GM12878 (cell line): ENCODE results near the gene TEC. TPM values are rescaled to one million over a fixed set of nuclear protein-coding genes. Genes with fewer than 3 reads are reported as not detected.

Source experiments
- ATAC-seq: fragments of 200-7000 bp; cut with Tn5 transposase; 3 replicates; pipeline ENCODE4 v1.9.1; 2020; ENCODE audit warnings: mild to moderate bottlenecking, moderate library complexity
- BruUV-seq: library from RNA; stranded (reverse); fragments of 400-500 nt; replicated peaks from 2 replicates; lab custom pipeline; 2021; lab: Mats Ljungman, UMichigan
- CTCF ChIA-PET: fragments of 300-600 bp; sonication (Branson Sonifier 250); formaldehyde crosslinking; extraction: SDS; loops from one replicate; lab custom pipeline; 2021; ENCODE audit warnings: inconsistent platforms; lab: Yijun Ruan, JAX
- POLR2A ChIA-PET: fragments of 350-600 bp; formaldehyde crosslinking; extraction: SDS; loops from one replicate; lab custom pipeline; 2021; ENCODE audit warnings: inconsistent platforms; lab: Charles Lee
- RAD21 ChIA-PET: fragments of 300-600 bp; sonication (Branson Sonifier 250); formaldehyde crosslinking; loops from one replicate; lab custom pipeline; 2023; ENCODE audit warnings: antibody characterized with exemption; ENCODE audit not compliant: unreplicated experiment; lab: Charles Lee
- SMC1A ChIA-PET: fragments of 300-600 bp; sonication (Branson Sonifier 250); formaldehyde crosslinking; loops from one replicate; lab custom pipeline; 2023; ENCODE audit not compliant: unreplicated experiment, uncharacterized antibody; lab: Charles Lee
- DNase-seq: peaks from one replicate; pipeline ENCODE4 v3.0.0-alpha.2; 2011; ENCODE audit warnings: low read depth, low spot score
- FAIRE-seq: peaks from 3 replicates; lab custom pipeline; 2011; peaks lifted over from hg19 to GRCh38; lab: Jason Lieb, UNC
- H2AFZ ChIP-seq: 2 replicates; pipeline ENCODE4 v1.6.0; 2011; ENCODE audit warnings: low read depth, low read length, control low read depth; ENCODE audit not compliant: control insufficient read depth
- H3K27ac ChIP-seq: 2 replicates; pipeline ENCODE4 v1.5.1; 2011; ENCODE audit warnings: control low read depth; ENCODE audit not compliant: control insufficient read depth, insufficient read depth
- H3K27me3 ChIP-seq, 2 experiments: replicated peaks in 1 of 2; 2 replicates each; pipeline versions ENCODE4 v1.6.0 to v1.6.1; 2011; ENCODE audit warnings: low read length in 1 of 2; ENCODE audit not compliant: control insufficient read depth in 2 of 2, insufficient read depth in 2 of 2
- H3K36me3 ChIP-seq, 2 experiments: 2 replicates each; pipeline ENCODE4 v1.5.1; 2011; ENCODE audit warnings: low read length in 1 of 2; ENCODE audit not compliant: control insufficient read depth in 2 of 2, insufficient read depth in 2 of 2
- H3K4me1 ChIP-seq: 2 replicates; pipeline ENCODE4 v1.6.1; 2011; ENCODE audit warnings: mild to moderate bottlenecking, low read length, moderate library complexity, mixed read lengths; ENCODE audit not compliant: control insufficient read depth, insufficient read depth
- H3K4me2 ChIP-seq: 2 replicates; pipeline ENCODE4 v1.6.0; 2011; ENCODE audit warnings: control low read depth; ENCODE audit not compliant: control insufficient read depth, insufficient read depth
- H3K4me3 ChIP-seq: fragments of 200-600 bp; sonication (generic); 2 replicates; pipeline ENCODE4 v1.5.1; 2016
- H3K79me2 ChIP-seq: 2 replicates; pipeline ENCODE4 v1.6.0; 2011; ENCODE audit warnings: low read length; ENCODE audit not compliant: control insufficient read depth, insufficient read depth
- H3K9ac ChIP-seq: 2 replicates; pipeline ENCODE4 v1.8.0; 2011; ENCODE audit warnings: low read length, control low read depth, mixed read lengths; ENCODE audit not compliant: control insufficient read depth, insufficient read depth
- H3K9me3 ChIP-seq: replicated peaks from 3 replicates; pipeline ENCODE4 v1.5.1; 2011; ENCODE audit warnings: mild to moderate bottlenecking, low read length; ENCODE audit not compliant: control insufficient read depth, insufficient read depth
- H4K20me1 ChIP-seq: 2 replicates; pipeline ENCODE4 v1.6.0; 2011; ENCODE audit not compliant: control insufficient read depth, insufficient read depth
- BACH1 ChIP-seq: fragments of 450-650 bp; IDR thresholded peaks from 2 replicates; pipeline ENCODE4 v1.6.1; 2017; ENCODE audit warnings: mild to moderate bottlenecking, borderline replicate concordance
- BCL11A ChIP-seq: IDR thresholded peaks from 2 replicates; pipeline ENCODE4 v1.6.1; 2011; ENCODE audit warnings: low read depth, low read length
- CREB1 ChIP-seq: IDR thresholded peaks from 2 replicates; pipeline ENCODE4 v1.6.1; 2012; ENCODE audit warnings: low read depth, mild to moderate bottlenecking, inconsistent platforms
- EGR1 ChIP-seq, 2 experiments: IDR thresholded peaks; 1 replicate in 1 of 2; 2 replicates in 1 of 2; pipeline ENCODE4 v1.6.1; 2011 to 2012; ENCODE audit warnings: low read depth in 2 of 2, low read length in 2 of 2, borderline replicate concordance in 1 of 2, mild to moderate bottlenecking in 1 of 2, moderate library complexity in 1 of 2
- ESRRA ChIP-seq: IDR thresholded peaks from 2 replicates; pipeline ENCODE4 v1.6.1; 2012; ENCODE audit warnings: mild to moderate bottlenecking, low read length, improper control_type of control experiment
- ETV6 ChIP-seq, 2 experiments: fragments of 450-650 bp in 1 of 2; IDR thresholded peaks in 1 of 2; conservative IDR thresholded peaks in 1 of 2; 2 replicates each; pipeline ENCODE4 v1.6.1; 2014; ENCODE audit warnings: antibody characterized with exemption in 1 of 2, borderline replicate concordance in 1 of 2, low read depth in 1 of 2, mild to moderate bottlenecking in 1 of 2, moderate library complexity in 1 of 2
- EZH2 ChIP-seq: IDR thresholded peaks from 2 replicates; pipeline ENCODE4 v1.6.1; 2012; ENCODE audit warnings: low read depth, mild to moderate bottlenecking, control low read depth, inconsistent platforms, low read length, borderline replicate concordance; ENCODE audit not compliant: control insufficient read depth
- GATAD2B ChIP-seq: fragments of 450-650 bp; conservative IDR thresholded peaks from 2 replicates; pipeline ENCODE4 v1.6.1; 2017; ENCODE audit warnings: low read depth, mild to moderate bottlenecking, moderate library complexity
- IRF4 ChIP-seq: IDR thresholded peaks from 2 replicates; pipeline ENCODE4 v1.6.1; 2011; ENCODE audit warnings: low read depth, low read length
- JUND ChIP-seq: IDR thresholded peaks from 2 replicates; pipeline ENCODE4 v1.6.1; 2012; ENCODE audit warnings: low read depth, mild to moderate bottlenecking, low read length, improper control_type of control experiment, moderate library complexity
- KDM1A ChIP-seq: fragments of 200-600 bp; sonication (generic); IDR thresholded peaks from 2 replicates; pipeline ENCODE4 v1.6.1; 2016; ENCODE audit warnings: borderline replicate concordance
- KLF5 ChIP-seq: fragments of 450-650 bp; IDR thresholded peaks from 2 replicates; pipeline ENCODE4 v1.6.1; 2014; ENCODE audit warnings: mild to moderate bottlenecking; ENCODE audit not compliant: partially characterized antibody
- MAX ChIP-seq: IDR thresholded peaks from 2 replicates; pipeline ENCODE4 v1.6.1; 2012; ENCODE audit warnings: low read depth, low read length, improper control_type of control experiment
- NBN ChIP-seq: fragments of 450-650 bp; IDR thresholded peaks from 2 replicates; pipeline ENCODE4 v1.6.1; 2016
- NFIC ChIP-seq: IDR thresholded peaks from 2 replicates; pipeline ENCODE4 v1.6.1; 2012; ENCODE audit warnings: low read depth, mild to moderate bottlenecking, inconsistent platforms, low read length, moderate library complexity
- NFYB ChIP-seq: IDR thresholded peaks from 2 replicates; pipeline ENCODE4 v1.6.1; 2011; ENCODE audit warnings: low read depth, mild to moderate bottlenecking, low read length, improper control_type of control experiment, moderate library complexity; ENCODE audit not compliant: insufficient read depth
- NR2C2 ChIP-seq: IDR thresholded peaks from 2 replicates; pipeline ENCODE4 v1.6.1; 2011; ENCODE audit warnings: borderline replicate concordance, low read depth; ENCODE audit not compliant: control insufficient read depth, insufficient read length
- RB1 ChIP-seq: fragments of 450-650 bp; formaldehyde crosslinking; IDR thresholded peaks from 2 replicates; pipeline ENCODE4 v1.6.1; 2017; ENCODE audit warnings: mild to moderate bottlenecking, borderline replicate concordance
- RUNX3 ChIP-seq: IDR thresholded peaks from 2 replicates; pipeline ENCODE4 v1.6.1; 2012; ENCODE audit warnings: low read length, inconsistent platforms
- SIX5 ChIP-seq: IDR thresholded peaks from 2 replicates; pipeline ENCODE4 v1.6.1; 2011; ENCODE audit warnings: mild to moderate bottlenecking, low read depth, low read length, moderate library complexity; ENCODE audit not compliant: severe bottlenecking
- SMARCA5 ChIP-seq: fragments of 450-650 bp; IDR thresholded peaks from 2 replicates; pipeline ENCODE4 v1.6.1; 2017; ENCODE audit warnings: mild to moderate bottlenecking
- WRNIP1 ChIP-seq: IDR thresholded peaks from 2 replicates; pipeline ENCODE4 v1.6.1; 2011; ENCODE audit warnings: low read depth, low read length, improper control_type of control experiment, borderline replicate concordance
- YY1 ChIP-seq: IDR thresholded peaks from 2 replicates; pipeline ENCODE4 v1.6.1; 2011; ENCODE audit warnings: low read depth, mild to moderate bottlenecking, low read length
- WGBS: methylation state at CpG from one replicate; pipeline ENCODE4 v1.1.6; 2016; ENCODE audit warnings: low lambda C conversion rate; ENCODE audit not compliant: insufficient replicate concordance, insufficient coverage; ENCODE audit errors: missing lambda C conversion rate; 5-methylcytosine and 5-hydroxymethylcytosine counted together
- in situ Hi-C: fragments of 300-500 bp; cut with MboI; formaldehyde crosslinking; loops from 9 replicates; pipeline ENCODE4 v1.14.3; 2018; ENCODE audit warnings: mixed read lengths
- intact Hi-C: fragments of 100-400 bp; cut with micrococcal nuclease; formaldehyde crosslinking; loops from one replicate; pipeline ENCODE4 v1.14.2; 2022; ENCODE audit not compliant: unreplicated experiment
- polyA plus RNA-seq, 11 experiments: library from polyadenylated mRNA; depleted of rRNA in 4 of 11; unstranded in 6 of 11; stranded (reverse) in 5 of 11; fragments of >200 nt; fragmentation: Nextera tagmentation in 4 of 11; fragmentation: Illumina TruSeq in 1 of 11; extraction: Ambion mirVana in 4 of 11; extraction: Trizol in 1 of 11; gene quantifications; 1 replicate in 1 of 11; 2 replicates in 10 of 11; pipeline versions ENCODE4 v1.2.1 to v1.2.3, GENCODE V29; 2011 to 2016; ENCODE audit warnings: inconsistent platforms in 2 of 11, missing spikeins in 2 of 11, low read depth in 1 of 11
- total RNA-seq, 4 experiments: library from RNA; depleted of rRNA in 3 of 4; stranded (reverse); fragments of >200 nt in 3 of 4; fragmentation: Illumina TruSeq in 1 of 4; extraction: Trizol in 1 of 4; gene quantifications; 2 replicates each; pipeline versions ENCODE4 v1.2.1 to v1.2.3, GENCODE V29; 2013 to 2021

The TEC gene
- total and polyA plus RNA-seq, 10 of the 15 experiments (the other 5 are each of a cell fraction or from before 2014, with no cell fraction given), result 7.4 to 27.2 (median 17.1) TPM

- Histone ChIP-seq H3K9me3 (peaks cover 8% of the 10 kb centered on the region; the same call in 2 of the 3 replicates), H2AFZ (no peak overlapping the region), H3K4me3 (no peak overlapping the region), H3K79me2 (peaks cover 31% of the 10 kb centered on the region), H3K9ac (no peak overlapping the region), H3K27ac (peak overlapping the region; percentile 59), H3K4me1 (peaks cover 36% of the 10 kb centered on the region), H3K4me2 (peak overlapping the region; percentile 52), H4K20me1 (no peaks in the 10 kb centered on the region), H3K27me3 (no peaks in the 10 kb centered on the region), H3K36me3 (peaks cover 5 to 29% of the 10 kb centered on the region in 2 experiments; a peak in 3 of 4 replicates)
- ChIA-PET SMC1A (interaction anchor here (0.8 to 4.7 kb wide), 23 partner anchors 8 to 173 kb away, joined by 3 to 36 read pairs (median 6); no protein-coding TSS in a partner anchor), CTCF (interaction anchor here (0.6 to 4.8 kb wide), 14 partner anchors 11 to 405 kb away, joined by 3 to 37 read pairs (median 4); no protein-coding TSS in a partner anchor), POLR2A (interaction anchor here (0.5 to 1.9 kb wide), 7 partner anchors 10 to 98 kb away, joined by 3 to 8 read pairs (median 4); no protein-coding TSS in a partner anchor), RAD21 (interaction anchor here (0.9 to 4.6 kb wide), 11 partner anchors 8 to 170 kb away, joined by 3 to 19 read pairs (median 5); no protein-coding TSS in a partner anchor)
- intact Hi-C loops, result no loop called here
- in situ Hi-C loops, result no loop called here
- DNase-seq, result peak; percentile 55
- ATAC-seq, result peak; percentile 85
- no TSS peak for BruUV-seq
- 75% methylated on average over 6 of the region's 6 CpGs for WGBS
- no peak for FAIRE-seq
- TF ChIP-seq ETV6 (conservative IDR thresholded peaks at IDR 0.05 in 1 of 2, IDR thresholded peaks at IDR 0.05 in 1 of 2; ENCODE audit: borderline replicate concordance in 1 of 2, low read depth in 1 of 2) (0 out of 4 replicates have a peak, but pooled peaks of 1 of the 2 experiments have one; percentile 23), NR2C2 (no peak), MAX (no peak), BACH1 (0 out of 2 replicates have a peak, but pooled peaks have one; percentile 11), EZH2 (no peak), CREB1 (0 out of 2 replicates have a peak, but pooled peaks have one; percentile 11), IRF4 (peak; percentile 50; the same call in 1 of the 2 replicates), KDM1A (no peak), BCL11A (0 out of 2 replicates have a peak, but pooled peaks have one; percentile 47), SMARCA5 (no peak), RB1 (no peak), NFIC (peak; percentile 80; the same call in 1 of the 2 replicates), ESRRA (no peak), RUNX3 (peak; percentile 28), WRNIP1 (no peak), NBN (no peak), YY1 (0 out of 2 replicates have a peak, but pooled peaks have one; percentile 33), KLF5 (no peak), GATAD2B (no peak), SIX5 (no peak), EGR1 (IDR thresholded peaks at IDR 0.05; ENCODE audit: borderline replicate concordance in 1 of 2, low read depth in 2 of 2, low read length in 2 of 2) (no peak), NFYB (no peak), JUND (no peak)
Observed at GRCh38 chr4:48173056-48173991, 96.3 kb downstream of the TEC start.
